HG02610 (cell line): Measurements from ENCODE around the gene DLX2.

ENCODE experiments used
- ATAC-seq: cut with Tn5 transposase; IDR thresholded peaks from one replicate; pipeline ENCODE4 v1.9.1; 2021; ENCODE audit warnings: mild to moderate bottlenecking, moderate library complexity; ENCODE audit not compliant: unreplicated experiment

The DLX2 gene

DNA sequence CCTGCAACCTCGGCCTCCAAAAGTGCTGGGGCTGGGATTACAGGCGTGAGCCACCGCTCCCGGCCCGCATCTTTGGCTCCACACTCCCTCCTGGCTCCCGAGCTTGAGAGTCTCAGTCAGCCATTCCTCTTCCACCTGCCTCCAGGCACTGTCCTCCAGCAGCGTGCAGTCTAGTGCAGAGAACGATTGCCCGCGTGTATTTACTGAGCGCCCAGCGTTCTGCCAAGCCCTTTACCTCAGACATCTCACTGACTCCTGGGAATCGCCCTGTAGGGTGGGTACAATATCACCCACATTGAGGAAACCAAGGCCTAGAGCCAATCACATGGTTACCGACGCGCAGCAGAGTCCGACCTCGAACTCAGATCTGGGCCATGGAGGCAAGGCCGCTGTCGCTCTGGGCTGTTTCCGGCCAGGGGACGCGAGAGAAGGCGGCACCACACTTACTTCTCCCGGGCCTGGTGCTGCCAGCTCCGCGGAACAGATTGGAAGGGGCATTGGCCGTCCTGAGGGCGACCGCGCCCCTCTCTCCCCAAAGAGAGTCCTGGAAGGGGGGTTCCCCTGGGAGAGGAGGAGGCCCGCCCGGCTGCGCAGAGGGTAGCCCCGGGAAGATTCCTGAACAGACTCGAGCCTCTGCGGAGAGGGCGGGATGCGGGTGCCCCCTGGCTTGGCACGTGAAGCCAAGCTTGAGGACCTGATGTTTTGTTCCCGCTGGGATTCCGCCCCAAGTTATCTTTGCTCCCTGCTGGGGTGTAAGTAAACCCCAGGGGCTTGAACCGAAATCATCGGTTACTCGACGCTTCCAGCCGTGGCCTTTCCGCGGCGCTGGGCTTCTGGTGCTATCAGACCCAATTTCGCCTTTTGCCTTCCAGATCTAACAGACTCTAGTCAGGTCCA is 5.2 kb upstream of the DLX2 start:
- ATAC-seq, result no peak

DNA sequence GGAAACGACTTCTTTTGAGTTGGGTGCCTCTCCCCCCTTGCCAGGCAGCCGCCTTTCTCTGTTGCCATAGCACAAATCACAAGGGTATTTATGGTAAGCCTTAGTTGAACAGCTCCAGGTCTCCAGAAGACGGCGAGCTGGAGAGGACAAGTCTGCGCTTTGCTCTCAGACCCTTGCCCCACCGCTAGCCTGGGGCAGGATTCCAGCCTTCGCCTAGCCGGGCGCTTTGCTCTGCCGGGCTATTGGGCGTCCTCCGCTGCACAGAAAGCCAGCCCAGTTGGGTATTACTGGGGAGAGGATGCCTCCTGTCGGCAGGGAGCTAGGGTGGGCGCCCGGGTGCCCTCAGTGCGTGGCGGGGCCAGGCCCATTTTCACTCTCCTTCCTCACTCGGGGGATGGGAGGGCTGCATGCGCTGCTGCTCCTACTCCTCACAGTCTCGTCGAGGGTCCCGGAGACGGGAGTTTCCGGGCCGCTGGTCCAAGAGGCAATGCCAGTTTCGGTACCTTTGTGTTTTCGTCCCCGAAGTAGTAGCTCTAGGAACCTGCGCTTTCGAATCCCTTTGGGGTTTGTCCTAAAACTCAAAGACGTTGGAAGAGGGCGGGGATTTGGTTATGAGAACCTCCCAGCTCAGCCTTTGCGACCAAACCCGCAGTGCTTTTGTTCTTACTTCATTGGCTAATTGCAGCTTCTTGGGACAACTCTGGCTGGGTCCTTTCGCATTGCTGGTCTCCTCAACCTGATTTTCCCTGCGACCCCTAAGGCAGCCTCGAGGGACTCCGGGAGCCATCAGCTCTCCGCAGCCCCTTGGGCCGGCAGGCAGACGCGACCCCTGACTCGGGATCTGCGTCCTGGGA is 3.6 kb upstream of the DLX2 start:
- no peak for ATAC-seq

DNA sequence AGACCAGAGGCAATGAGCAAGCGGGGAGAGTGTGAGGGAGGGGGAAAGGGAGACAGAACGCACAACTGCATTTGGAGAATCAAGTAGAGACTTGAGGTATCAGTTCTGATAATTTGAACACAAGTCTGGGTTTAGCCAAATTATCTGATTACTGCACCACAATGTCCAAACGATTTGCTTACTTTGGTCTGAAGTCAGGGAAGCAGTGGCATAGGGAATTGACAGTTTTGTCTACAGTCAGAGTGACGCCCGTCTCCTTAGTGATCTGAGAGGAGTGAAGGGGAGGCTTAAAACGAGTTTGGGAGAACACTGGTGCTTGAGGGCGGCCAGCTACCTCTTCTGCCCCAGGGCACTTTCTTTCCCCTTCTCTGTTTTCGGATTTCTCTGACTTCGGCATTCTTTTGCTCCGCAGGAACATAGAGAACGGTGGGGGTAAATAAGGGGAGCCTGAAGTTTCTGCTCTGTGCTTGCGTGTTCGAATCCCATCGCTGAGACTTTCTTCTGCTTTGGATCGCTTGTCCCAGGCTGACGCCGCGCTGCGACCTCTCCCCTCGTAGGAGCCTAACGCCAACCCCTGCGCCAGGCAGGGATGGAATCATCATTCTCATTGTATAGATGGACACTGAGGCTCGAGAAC is 2.9 kb upstream of the DLX2 start:
- no peak for ATAC-seq

- no peak for ATAC-seq
Observed at GRCh38 chr2:172103471-172104272, 972 bp upstream of the DLX2 start.

DNA sequence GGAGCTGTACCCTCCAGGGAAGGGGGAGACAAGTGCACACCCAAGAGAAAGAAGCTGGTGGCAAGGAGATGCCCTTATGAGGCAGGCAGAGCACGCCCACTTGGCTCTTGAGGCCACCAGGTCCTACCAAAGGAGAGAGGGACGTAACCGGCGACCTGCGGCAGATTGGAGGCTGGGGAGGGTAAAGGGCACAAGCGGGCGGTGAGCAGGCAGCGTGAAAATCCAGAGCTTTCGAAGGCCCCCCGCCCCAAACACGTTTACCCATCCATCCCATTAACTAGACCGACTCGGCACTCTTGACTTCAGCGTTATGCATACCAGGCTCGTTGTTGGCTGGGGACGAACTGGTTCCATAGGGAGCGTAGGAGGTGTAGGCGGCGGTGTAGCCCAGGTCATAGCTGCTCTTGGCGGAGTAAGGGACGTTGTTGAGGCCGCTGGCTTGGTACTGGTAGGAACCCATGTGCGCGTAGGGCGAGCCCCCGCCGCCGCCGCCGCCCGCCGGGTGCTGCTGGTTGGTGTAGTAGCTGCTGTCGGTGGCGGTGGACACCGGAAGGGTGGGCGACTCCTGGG is 794 bp downstream of the DLX2 start:
- ATAC-seq, result no peak

GRCh38 chr2:172100935-172101820 is 1.5 kb downstream of the DLX2 start:
- no peak for ATAC-seq

GRCh38 chr2:172100080-172100934 is 2.4 kb downstream of the DLX2 start:
- no peak for ATAC-seq

DNA sequence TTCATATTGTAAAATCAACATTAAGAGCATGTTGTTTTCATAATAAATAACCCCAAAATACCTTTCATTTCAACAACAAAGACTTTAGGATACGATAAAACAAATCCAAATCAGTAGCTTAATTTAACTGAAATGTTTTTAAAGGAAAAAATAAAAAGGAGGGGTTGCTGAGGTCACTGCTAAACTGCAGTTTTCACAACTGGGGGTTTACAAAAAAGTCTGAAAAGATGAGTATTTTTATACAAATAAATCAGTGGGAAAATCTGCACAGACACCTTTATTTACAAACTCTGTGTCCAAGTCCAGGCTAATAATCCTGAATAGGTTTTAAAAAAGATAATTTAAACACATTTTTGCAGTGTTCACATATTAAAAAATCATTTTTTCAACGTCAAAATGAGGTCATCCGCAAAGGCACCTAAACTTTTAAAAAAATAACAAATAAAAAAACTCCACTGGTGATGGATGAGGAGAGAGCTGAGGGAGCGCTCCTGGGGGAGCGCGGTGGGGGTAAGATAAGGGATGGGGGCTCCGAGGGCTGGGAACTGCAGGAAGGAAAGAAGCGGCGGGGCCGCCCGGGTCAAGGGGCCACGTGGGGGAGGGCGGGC is 3.1 kb downstream of the DLX2 start:
- no peak for ATAC-seq

DNA sequence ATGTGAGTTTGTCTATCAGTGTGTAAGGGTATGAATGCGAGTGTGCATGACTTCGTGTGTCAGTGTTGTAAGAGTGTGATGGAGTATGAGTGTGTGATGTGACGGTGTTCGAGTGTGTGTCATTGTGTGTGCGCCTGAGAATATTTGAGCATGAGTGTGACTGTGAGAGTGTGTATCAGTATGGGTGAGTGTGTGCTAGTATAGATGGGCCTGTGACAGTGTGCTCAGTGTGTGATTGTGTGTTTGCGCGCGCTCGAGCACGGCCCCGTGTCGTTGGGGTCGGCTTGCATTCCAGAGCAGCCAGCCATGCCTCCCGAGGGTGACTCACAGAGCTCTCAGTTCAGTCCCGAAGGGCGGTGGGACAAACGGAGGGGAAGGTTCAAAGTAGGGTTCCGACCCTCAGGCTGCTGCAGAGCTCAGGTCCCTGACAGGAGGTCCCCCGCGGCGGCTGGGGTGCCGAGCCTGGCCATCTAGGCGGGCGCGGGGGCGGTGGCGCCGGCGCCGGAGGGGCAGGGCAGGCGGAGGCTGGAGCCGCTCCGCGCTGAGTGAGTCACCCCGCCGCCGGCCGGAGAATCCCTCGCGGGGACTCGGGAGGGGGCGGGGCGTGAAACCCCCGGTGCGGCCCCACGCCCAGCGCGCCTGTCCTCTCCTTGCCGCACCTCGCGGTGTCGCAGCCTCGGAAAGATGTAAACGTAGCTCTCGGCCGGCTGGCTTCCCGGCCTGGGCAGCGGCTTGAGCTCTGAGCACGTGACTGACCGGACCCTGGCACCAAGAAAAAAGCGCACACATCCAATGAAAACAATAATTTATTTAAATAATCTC is 3.8 kb downstream of the DLX2 start:
- no peak for ATAC-seq

GRCh38 chr2:172098287-172098649 is 4.4 kb downstream of the DLX2 start:
- ATAC-seq, result no peak

- ATAC-seq, result no peak
Observed at GRCh38 chr2:172097557-172098131, 5.1 kb downstream of the DLX2 start.

DNA sequence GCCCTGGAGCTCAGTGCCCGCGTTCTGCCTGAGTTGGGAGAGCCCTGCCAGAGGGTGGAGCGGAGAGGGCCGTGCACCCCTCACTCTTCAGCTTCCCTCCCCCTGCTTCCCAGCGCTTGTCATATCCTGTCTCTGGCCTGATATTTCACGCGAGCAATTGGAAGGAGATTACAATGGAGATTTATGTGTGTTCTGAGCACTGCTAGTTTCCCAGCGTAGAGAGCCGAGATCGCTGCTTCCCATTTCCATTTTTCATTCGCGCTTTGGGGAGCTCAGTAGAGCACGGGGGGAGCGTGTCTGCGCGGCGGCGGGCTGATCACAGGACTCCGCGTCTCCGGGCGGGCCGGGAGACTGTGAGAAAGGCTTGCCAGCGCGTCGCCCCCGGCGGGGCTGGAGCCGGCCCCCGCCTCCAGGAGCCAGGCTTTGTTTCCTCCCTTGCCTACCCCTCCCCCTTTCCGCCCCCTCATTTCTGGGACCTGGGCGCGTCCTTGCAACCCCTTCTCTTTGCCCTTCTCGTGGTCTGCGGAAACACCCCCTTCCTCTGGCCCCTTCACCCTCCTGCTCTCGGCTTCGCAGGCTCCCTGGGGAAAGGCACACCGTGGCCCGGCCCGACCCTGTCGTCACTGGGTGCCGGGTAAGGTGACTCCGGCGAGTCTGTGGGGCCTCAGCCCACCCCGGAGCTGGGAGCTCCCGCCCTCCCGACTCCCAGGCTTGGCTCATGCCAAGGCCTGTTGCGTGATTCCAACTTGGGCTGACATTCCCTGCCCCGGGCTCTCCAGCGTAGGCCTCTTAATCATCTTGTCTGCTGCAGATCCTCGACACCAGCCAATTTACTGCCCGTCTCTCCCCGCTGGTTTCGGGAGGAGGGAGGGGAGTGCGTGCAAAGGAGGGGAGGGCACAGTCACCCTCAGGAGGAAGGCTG is 5.8 kb downstream of the DLX2 start:
- ATAC-seq, result no peak

DNA sequence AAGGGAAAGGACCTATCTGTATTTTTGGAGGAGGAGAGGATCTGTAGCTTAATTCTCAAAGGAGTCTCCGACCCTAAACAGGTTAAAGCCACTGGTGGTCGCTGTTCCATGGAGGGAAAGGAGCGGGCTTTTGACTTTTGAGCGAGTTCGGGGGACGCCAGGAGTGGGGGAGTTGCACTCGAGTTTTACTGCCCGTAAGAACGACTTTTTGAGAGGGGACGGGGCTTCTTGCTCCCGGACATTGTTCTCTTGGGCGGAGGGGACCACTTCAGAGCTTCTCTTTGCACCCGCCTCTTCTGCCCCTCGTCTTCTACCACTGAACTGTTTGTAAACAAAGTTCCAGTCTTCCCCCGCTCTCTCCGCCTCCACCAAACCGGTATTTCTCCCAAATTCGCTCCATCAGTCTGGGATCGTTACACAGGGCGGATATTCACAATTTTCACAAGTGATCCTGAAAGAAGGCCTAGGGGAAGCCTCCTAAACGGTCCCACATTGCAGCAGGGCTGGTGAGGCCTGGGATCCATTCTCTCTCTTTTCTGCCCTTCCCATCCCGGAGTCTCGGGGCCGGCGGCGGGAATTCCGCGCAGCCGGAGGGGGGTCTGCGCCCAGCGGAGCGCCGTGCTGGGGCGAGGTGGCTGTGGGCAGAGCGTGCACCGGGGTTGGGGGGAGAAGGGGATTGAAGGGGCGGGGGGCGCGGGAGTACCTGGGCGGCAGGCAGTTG is 6.6 kb downstream of the DLX2 start:
- ATAC-seq, result no peak

- no peak for ATAC-seq
Observed at GRCh38 chr2:172095146-172095904, 7.4 kb downstream of the DLX2 start.
